Stimulated activated CD4-positive, alpha-beta T cell treated with anti-CD3 and anti-CD28 coated beads, TNF-alpha, amount 100 ng/mL, for 1 hour (primary cell): ENCODE measurements around the gene GPATCH8.
A peak's percentile ranks its signal among the peaks of the same experiment; 100 is the strongest.

Experiments
- DNase-seq, 3 donors: peaks; one replicate each; pipeline ENCODE4 v3.0.0-alpha.2; 2020; ENCODE audit warnings: low read depth in 3 of 3, low spot score in 1 of 3

Gene GPATCH8

GRCh38 chr17:44359006-44359405, 144.2 kb downstream of the GPATCH8 start:
- DNase-seq, result no peak

GRCh38 chr17:44358066-44358465, 145.1 kb downstream of the GPATCH8 start:
- DNase-seq, result no peak

- no peak for DNase-seq
These were observed 147.0 kb downstream of the GPATCH8 start for GRCh38 chr17:44356241-44356640.

GRCh38 chr17:44355642-44356099, 147.5 kb downstream of the GPATCH8 start:
- no peak for DNase-seq

GRCh38 chr17:44354582-44355561, 148.3 kb downstream of the GPATCH8 start:
- DNase-seq, result peak in 1 of 3 donors; percentile 55

- DNase-seq, result no peak
These were observed 149.4 kb downstream of the GPATCH8 start for GRCh38 chr17:44353672-44354331.

GRCh38 chr17:44352828-44353671, 150.2 kb downstream of the GPATCH8 start:
- no peak for DNase-seq

- no peak for DNase-seq
These were observed 151.0 kb downstream of the GPATCH8 start for GRCh38 chr17:44351961-44352827.

GRCh38 chr17:44351464-44351863, 151.7 kb downstream of the GPATCH8 start:
- no peak for DNase-seq

GRCh38 chr17:44350733-44351226, 152.4 kb downstream of the GPATCH8 start:
- peak in 2 of 3 donors; percentile 47 to 66 for DNase-seq

- DNase-seq, result no peak
These were observed 153.6 kb downstream of the GPATCH8 start for GRCh38 chr17:44349553-44350070.

- no peak for DNase-seq
These were observed 154.2 kb downstream of the GPATCH8 start for GRCh38 chr17:44348988-44349364.

GRCh38 chr17:44348234-44348987, 154.8 kb downstream of the GPATCH8 start:
- no peak for DNase-seq
